GM19468 (cell line): Measurements from ENCODE around the gene NNAT.

Experiments
- ATAC-seq: cut with Tn5 transposase; IDR thresholded peaks from one replicate; pipeline ENCODE4 v1.9.1; 2021; ENCODE audit warnings: mild to moderate bottlenecking, moderate library complexity, moderate number of reproducible peaks; ENCODE audit not compliant: unreplicated experiment; ENCODE audit errors: extremely low read depth

NNAT gene

DNA sequence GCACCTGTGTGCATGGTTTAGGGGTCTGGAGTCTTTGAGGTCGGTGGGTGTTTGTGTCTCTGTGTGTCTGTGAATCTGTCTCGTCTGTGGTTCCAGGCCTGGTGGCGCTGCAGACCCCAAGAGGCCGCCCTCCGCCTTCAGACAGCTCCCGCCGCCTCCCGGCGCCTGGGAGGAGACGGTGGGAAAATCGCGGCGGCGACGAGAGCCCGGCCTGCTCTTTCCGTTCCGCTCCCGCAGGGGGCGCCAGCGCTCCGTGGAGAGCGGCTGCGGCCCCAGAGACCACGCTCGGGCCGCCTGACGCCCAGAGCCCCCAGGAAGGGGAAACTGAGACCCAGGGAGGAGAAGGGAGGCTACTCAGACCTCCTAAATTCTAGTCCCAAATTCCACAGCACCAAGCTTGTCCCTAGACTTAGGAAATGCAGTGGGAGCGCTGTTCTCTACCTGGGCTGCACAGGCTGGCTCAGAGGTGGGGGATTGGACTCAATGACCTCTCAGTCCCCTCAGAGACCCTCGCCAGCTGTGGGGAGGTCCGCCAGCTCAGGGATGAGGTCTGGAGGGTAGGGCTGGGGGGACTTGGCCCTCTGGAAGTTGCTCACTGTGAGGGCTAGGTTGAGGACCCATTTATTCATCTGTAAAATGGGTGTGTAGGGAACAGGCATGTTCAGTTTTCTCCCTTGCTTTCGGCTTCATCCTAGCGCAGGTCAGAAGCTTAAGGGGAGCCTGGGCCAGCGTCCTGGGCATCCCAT is 43.5 kb downstream of the NNAT start:
- ATAC-seq, result no peak

- ATAC-seq, result no peak
Observed at GRCh38 chr20:37565134-37565811, 44.2 kb downstream of the NNAT start.

DNA sequence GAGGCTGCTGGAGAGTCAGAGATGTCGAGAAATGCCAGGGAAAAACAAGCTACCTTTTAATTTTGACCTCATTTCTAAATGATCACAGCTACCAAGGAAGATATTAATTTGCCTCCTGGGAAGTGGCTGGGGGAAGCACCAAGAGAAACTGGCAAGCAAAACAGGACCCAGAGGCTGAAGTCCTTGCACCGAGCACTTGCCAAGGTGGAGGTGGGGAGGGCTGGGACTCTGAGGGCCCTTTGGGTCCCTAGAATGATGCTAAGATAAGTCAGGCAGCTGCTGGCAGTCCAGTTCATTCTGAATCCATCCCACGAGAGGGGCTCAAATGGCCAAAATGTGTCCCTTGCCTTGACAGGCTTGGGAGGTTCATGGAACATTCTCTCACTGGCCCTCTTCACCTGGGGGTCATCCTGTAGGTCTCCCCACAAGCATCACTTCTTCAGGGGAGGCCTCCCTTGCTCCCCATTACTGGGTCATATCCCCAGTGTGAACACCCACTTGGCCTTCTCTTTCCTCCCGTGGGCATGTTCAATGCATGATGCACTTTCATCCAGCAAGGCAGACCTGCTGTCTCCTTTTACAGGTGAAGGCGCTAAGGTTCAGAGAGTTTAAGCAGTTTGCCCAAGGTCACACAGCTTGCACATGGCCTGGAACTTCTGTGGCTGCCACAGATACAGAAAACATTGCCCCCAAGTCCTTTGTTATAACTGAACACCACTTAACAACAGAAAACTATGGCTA is 45.7 kb downstream of the NNAT start:
- no peak for ATAC-seq

GRCh38 chr20:37567331-37567665 is 46.2 kb downstream of the NNAT start:
- no peak for ATAC-seq

DNA sequence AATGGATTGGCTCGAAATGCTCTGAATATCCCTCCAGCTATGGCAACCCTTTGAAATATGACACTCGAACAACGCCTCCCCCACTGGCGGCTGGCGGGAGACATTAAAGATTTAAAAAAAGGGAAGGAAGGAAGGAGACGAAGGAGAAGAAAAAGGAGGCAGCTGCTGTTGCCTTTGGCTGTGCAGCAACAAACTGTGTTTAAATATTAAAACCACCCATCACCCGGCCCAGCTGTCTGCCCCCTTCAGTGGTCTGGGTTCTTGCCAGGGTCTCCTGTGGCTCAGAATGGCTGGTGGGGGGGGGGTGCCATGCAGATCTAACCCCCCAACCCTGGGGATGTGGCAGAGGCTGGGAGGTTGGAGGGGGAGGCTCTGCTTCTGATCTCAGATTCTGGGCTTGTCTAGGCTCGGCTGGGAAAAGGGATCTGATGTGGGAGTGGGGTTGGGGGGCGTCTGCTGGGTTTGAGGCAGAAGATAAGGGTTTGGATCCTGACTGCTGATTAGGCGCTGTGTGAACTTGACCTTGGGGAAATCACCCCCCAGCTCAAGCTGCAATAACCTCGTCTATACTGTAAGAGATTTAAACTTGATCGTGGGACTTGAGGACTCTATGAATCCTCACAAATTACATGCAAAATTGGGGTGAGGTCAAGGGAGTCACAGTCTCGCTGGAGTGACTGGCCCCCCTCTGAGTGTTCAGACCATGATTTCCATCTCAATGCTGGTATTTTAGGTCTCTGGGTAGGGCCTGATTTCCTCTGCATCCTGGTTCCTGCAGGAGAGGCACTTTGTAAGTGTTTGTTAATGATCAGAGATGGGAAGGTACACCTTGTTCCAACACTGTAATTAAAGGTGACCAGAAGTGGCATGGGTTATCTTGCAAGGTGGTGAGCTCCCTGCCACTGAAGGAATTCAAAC is 46.9 kb downstream of the NNAT start:
- ATAC-seq, result no peak

- no peak for ATAC-seq
Observed at GRCh38 chr20:37570419-37570818, 49.4 kb downstream of the NNAT start.

GRCh38 chr20:37571033-37571432 is 50.0 kb downstream of the NNAT start:
- no peak for ATAC-seq
